Head of caudate nucleus (tissue), 42 donors: ENCODE measurements around the gene SHISA2.

ENCODE experiments used
- DNase-seq, 42 donors: peaks; one replicate each; pipeline versions ENCODE4 v3.0.0 to v3.0.0-alpha.2; 2020 to 2021; ENCODE audit warnings: mixed read lengths in 7 of 42
- intact Hi-C: fragments of 100-400 bp; cut with DNase I; formaldehyde crosslinking; loops from one replicate; pipeline ENCODE4 v1.15.0; 2022

The SHISA2 gene

GRCh38 chr13:26051231-26051656, 572 bp downstream of the SHISA2 start:
- intact Hi-C loops, result no loop called here
- peak in 30 of 42 donors; percentile 8 to 67 (median 35) for DNase-seq

DNA sequence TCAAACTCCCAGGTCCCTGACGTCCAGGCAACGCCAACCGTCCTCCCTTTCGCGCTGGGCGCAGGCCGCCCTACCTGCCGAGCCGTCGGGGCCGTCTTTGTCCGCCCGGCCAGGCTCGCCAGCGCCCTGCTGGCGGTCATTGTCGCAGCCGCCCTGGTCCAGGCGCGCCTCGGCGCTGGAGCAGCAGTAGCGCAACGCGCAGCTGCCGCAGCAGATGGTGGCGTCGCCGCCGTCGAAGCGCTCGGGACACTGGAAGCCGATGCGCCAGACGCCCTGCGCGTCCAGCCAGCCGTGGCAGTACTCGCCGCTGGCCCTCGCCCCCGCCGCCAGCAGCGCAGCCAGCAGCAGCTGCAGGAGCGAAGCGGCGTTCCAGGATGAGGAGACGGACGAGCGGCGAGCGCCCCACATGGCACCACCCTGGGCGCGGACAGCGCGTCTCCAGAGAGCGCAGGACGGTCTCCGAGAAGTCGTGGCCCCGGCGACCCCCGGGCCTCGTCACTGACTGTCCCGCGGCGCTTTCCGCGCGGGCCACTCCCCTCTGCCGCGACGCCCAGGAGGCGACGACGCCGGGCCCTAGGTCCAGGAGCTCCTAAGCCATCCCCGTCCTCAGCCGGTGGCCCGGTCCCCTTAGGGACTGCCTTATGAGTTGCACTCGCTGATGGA, 1.1 kb downstream of the SHISA2 start:
- DNase-seq, result peak in 39 of 42 donors; percentile 19 to 83 (median 58)
- intact Hi-C loops, result no loop called here

GRCh38 chr13:26048741-26049140, 3.1 kb downstream of the SHISA2 start:
- intact Hi-C loops, result no loop called here
- no peak for DNase-seq

DNA sequence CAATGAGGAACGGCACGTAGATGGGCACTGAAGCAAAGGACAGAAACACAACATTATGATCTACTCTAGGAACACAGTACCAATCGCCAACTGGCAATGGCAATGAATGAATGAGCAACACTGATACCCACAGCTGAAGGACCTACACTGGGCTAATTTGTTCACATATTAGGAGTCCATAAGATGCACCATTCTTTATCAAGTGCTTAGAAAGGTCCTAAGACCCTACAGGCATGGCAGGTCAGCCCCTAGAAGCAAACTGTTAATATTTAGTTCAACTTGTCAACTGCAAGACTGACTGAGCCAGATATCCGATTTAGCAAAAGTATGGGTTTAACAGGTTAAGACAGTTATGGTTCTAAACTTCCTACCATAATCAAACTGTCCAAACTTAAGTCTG, 4.8 kb downstream of the SHISA2 start:
- DNase-seq, result no peak
- intact Hi-C loops, result no loop called here

- DNase-seq, result no peak
- intact Hi-C loops, result no loop called here
These were observed 5.2 kb downstream of the SHISA2 start for GRCh38 chr13:26046639-26047038.

GRCh38 chr13:26045142-26045541, 6.7 kb downstream of the SHISA2 start:
- intact Hi-C loops, result no loop called here
- no peak for DNase-seq

DNA sequence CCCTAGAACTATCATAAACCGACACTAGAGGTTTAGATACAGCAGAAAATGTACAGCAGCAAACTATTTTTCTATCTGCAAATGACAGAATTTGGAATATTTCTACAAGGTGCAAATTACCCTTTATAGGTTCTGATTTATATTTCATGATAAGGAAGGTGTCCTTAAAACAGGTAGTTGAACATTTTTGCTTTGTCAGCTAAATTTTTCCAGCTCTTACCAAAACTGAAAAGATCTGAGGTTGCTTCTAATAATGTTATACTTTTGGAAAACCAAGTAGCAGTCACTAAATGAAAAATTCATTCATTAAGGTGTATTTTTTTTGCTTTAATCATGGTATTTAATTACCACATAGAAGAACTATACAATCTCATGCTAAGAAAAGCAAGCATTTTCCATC, 9.0 kb downstream of the SHISA2 start:
- DNase-seq, result no peak

DNA sequence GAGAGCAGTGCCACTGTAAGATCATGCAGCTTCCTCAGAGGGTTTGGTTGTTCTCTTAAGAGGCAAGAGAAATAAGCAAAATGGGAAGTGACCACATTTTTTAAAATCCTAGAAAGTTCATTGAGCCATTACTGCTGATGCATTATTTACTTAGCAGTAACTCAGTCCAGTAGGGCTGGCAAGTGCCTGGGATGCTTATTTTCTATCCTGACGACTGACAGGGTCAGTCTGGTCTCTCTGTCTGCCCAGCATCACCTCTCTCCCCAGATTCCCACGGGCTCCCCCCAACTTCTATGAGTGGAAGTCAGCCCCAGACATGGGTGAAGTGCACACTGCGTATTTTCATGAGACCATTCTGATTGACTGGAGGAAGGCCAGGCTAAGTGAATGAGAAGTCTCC, 10.4 kb downstream of the SHISA2 start:
- intact Hi-C loops, result no loop called here
- no peak for DNase-seq

More for the DNA sequence above, 9.0 kb downstream of the SHISA2 start:
- intact Hi-C loops, result no loop called here

DNA sequence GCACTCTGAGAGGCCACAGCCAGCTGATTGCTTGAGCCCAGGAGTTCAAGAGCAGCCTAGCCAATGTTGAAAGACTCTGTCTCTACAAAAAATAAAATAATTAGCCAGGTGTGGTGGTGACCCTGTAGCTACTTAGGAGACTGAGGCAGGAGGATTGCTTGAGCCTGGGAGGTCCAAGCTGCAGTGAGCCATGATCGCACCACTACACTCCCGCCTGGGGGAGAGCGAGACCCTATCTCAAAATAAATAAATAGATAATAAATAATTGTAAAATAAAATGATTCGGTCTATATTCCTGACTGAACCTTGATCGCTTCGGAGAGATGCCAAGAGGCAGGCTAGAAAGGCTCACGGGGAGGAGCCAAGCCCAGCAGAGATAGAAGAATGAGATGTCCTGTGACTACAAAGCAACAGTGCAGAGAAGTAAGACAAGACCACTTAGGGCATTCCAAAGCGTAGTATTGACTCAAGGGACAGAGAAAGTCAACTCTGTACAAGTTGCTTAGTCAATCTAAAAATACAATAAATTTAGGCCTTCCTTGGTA, 12.8 kb downstream of the SHISA2 start:
- no peak for DNase-seq
- intact Hi-C loops, result no loop called here

GRCh38 chr13:26037302-26037701, 14.5 kb downstream of the SHISA2 start:
- intact Hi-C loops, result no loop called here
- DNase-seq, result peak in 41 of 42 donors; percentile 49 to 92 (median 78)

GRCh38 chr13:26036383-26036782, 15.4 kb downstream of the SHISA2 start:
- DNase-seq, result no peak
- intact Hi-C loops, result no loop called here

GRCh38 chr13:26034018-26034417, 17.8 kb downstream of the SHISA2 start:
- intact Hi-C loops, result no loop called here
- peak in 1 of 42 donors; percentile 14 for DNase-seq

- intact Hi-C loops, result no loop called here
- DNase-seq, result no peak
These were observed 21.5 kb downstream of the SHISA2 start for GRCh38 chr13:26030331-26030730.

DNA sequence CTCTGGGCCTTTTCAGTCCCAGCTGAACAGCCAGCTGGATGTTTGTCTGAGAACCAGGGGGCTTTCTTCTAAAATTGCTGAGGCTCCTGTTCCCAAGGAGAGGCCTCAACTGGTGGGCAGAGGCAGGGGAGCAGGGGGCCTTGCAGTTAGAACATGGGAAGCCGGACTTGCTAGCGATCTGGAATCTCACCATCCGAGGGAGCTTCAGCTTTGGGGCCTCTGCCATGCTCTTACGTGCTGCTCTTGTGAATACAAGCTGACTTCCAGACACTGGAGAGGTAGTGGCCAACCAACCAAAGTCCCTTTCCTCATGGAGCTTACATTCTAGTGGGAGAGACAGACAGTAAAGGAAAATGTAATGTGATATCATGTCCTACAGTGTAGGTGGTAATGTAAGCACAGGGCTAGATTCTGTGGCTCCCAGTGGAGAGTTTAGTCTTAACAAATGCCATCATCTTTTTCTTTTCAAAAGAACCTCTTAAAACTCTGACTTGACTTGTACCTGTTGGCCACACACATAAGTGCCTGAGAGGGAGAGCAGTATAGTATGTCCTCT, 22.2 kb downstream of the SHISA2 start:
- intact Hi-C loops, result no loop called here
- no peak for DNase-seq

DNA sequence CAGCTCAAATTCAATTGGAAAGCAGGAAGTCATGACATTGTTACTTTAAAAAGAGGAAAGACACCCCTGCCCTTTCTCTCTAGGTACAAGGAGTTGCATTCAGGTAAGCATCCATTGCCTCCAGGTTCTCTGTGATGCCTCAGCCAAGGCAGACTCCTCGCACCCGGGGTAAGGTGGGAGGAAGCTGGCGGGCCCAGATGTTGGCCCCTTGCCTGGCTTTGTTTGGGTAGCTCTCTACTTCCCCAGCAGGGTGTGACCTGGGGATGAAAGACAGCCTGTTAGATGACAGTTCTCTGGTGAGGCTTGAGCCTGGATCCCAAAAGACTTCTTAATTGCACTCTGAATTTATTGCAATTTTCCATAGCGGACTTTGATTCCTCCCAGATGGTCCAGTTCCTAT, 25.6 kb downstream of the SHISA2 start:
- DNase-seq, result no peak
- intact Hi-C loops, result no loop called here

GRCh38 chr13:26025771-26026170, 26.0 kb downstream of the SHISA2 start:
- intact Hi-C loops, result no loop called here
- DNase-seq, result no peak

GRCh38 chr13:26025196-26025595, 26.6 kb downstream of the SHISA2 start:
- intact Hi-C loops, result no loop called here
- DNase-seq, result peak in 38 of 42 donors; percentile 29 to 80 (median 61)

DNA sequence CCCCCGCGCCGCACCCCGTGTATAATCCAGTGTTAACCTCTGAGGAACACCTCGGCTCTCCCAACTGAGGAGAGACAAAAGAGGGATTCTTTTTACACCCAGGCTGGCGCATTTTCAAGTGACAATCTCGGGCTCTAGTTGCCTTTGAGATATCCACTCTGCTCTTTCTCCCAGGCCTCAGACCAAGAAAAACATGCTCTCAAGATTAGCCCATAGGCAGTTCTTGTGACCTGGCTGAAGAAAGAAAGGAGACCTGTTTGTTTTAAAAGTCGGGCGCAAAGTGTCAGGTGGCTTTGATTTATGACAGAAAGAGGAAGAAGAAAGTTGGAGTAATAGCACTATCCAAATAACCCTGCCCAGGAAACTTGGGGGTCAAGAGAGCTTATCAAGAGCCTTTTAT, 27.3 kb downstream of the SHISA2 start:
- intact Hi-C loops, result no loop called here
- DNase-seq, result no peak

DNA sequence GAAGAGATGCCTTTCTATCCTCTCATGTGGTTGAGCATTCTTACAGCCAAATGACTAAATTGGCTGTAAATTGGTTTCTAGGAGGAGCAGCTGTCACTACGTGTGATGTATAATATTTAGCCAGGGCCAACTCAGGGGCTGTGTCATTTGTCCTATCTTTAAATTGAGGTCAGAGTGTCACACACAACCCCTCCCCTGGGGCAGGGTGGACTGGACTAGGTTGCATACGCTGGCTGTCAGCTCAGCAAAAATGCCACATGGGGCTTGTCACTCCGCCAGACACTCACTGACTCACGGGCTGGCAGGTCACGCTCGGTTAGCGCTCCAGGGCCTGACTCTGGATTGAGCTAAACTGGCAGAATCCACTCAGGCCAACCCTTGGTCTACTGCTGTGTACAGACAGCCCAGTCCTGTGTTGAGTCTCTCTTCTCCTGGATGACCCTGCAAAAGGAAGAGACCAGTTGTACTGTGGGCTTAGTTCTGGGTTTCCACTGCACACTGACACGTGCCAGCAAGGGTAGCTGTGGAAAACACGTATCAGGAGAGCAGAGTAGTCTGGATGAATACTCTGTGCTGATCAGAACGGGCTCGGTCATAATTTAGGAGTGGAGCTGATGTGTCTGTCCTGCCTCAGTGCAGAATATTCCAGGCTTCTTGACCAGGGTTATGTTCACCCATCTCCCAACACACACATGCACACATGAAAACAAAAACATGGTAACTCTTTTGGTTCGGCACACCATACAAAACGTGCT, 29.1 kb downstream of the SHISA2 start:
- peak in 5 of 42 donors; percentile 4 to 68 (median 39) for DNase-seq

GRCh38 chr13:26021956-26022355, 29.9 kb downstream of the SHISA2 start:
- no peak for DNase-seq
- intact Hi-C loops, result no loop called here

More for the DNA sequence above, 29.1 kb downstream of the SHISA2 start:
- intact Hi-C loops, result no loop called here
